Bronchial epithelial cell (primary cell): ENCODE data around the gene ACAA2. TPM values are rescaled to one million over a fixed set of nuclear protein-coding genes. Genes with fewer than 3 reads are reported as not detected.
"Not testable (repeated sequence)": the region's sequence is repeated elsewhere in the genome, so short reads cannot be mapped to it uniquely, and the experiment has no call there.

ENCODE experiments used
- DNase-seq: peaks from one replicate; pipeline ENCODE4 v3.0.0-alpha.2; 2010; ENCODE audit warnings: low read depth
- FAIRE-seq: peaks from 2 replicates; lab custom pipeline; 2011; peaks lifted over from hg19 to GRCh38; lab: Jason Lieb, UNC
- H3K27me3 ChIP-seq: 2 replicates; pipeline ENCODE4 v1.5.1; 2011; ENCODE audit warnings: low read length; ENCODE audit not compliant: control insufficient read depth, insufficient read depth
- H3K36me3 ChIP-seq: 2 replicates; pipeline ENCODE4 v1.5.1; 2011; ENCODE audit warnings: low read length; ENCODE audit not compliant: control insufficient read depth, insufficient read depth
- H3K4me3 ChIP-seq: 2 replicates; pipeline ENCODE4 v1.5.1; 2011; ENCODE audit warnings: mild to moderate bottlenecking, low read depth, low read length, control low read depth
- total RNA-seq: library from RNA; depleted of rRNA; stranded (reverse); fragments of >200 nt; gene quantifications from 2 replicates; pipeline ENCODE4 v1.2.1, GENCODE V29; 2014
- TF ChIP-seq, protein P1 (sequence below): IDR thresholded peaks from 2 replicates; pipeline ENCODE4 v1.5.1; 2011; ENCODE audit warnings: mild to moderate bottlenecking, moderate library complexity, low read length, control low read depth, inconsistent platforms; ENCODE audit not compliant: insufficient read depth, severe bottlenecking

Gene ACAA2
- total RNA-seq, 1 donor from 2014 or later = 10.3 TPM

DNA sequence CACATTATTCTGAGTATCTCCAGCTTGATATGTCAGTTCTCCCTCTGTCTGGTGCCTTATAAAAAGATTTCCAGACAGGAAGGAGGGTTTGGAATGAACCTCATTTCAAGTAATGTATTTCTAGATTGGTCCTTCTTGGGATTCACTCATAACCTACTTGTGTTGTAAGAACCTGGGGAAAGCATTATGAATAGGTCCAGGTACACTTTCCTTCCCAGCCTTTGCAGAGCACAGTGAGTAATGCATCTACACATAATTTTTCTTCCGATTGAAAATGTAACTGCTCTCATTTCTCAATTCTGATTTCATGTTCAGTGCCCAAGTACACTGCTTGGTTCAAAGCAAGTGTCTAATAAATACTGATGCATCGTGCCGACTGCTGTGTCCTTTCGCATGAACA is 25.0 kb upstream of the ACAA2 start:
- Histone ChIP-seq H3K27me3 (no peaks in the 10 kb centered on the region), H3K4me3 (no peak overlapping the region), H3K36me3 (no peaks in the 10 kb centered on the region)
- FAIRE-seq = no peak
- peak; percentile 72 for DNase-seq
- TF ChIP-seq, protein P1, sequence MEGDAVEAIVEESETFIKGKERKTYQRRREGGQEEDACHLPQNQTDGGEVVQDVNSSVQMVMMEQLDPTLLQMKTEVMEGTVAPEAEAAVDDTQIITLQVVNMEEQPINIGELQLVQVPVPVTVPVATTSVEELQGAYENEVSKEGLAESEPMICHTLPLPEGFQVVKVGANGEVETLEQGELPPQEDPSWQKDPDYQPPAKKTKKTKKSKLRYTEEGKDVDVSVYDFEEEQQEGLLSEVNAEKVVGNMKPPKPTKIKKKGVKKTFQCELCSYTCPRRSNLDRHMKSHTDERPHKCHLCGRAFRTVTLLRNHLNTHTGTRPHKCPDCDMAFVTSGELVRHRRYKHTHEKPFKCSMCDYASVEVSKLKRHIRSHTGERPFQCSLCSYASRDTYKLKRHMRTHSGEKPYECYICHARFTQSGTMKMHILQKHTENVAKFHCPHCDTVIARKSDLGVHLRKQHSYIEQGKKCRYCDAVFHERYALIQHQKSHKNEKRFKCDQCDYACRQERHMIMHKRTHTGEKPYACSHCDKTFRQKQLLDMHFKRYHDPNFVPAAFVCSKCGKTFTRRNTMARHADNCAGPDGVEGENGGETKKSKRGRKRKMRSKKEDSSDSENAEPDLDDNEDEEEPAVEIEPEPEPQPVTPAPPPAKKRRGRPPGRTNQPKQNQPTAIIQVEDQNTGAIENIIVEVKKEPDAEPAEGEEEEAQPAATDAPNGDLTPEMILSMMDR = no peak

DNA sequence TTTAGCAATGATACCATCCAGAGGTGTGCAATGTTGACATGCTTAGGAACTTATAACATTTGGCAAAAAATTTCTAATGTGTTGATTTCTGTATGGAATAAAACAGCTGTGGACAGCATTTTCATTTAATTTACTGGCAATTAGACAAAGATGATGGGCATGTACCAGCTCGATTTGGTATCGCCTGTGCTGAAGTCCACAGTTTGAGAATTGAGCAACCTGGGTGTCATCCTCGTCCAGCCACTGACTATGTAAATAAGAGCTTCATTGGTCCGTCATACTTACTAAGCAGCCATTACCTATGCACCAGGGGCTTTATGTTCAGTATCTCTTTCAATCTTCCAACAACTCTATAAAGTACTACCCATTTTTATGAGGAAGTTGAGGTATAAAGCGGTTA is 24.6 kb upstream of the ACAA2 start:
- no peaks in the 10 kb centered on the region for H3K27me3 ChIP-seq
- H3K4me3 ChIP-seq = no peak overlapping the region
- FAIRE-seq = no peak
- TF ChIP-seq, protein P1 = no peak
- DNase-seq = peak; percentile 95
- no peaks in the 10 kb centered on the region for H3K36me3 ChIP-seq

DNA sequence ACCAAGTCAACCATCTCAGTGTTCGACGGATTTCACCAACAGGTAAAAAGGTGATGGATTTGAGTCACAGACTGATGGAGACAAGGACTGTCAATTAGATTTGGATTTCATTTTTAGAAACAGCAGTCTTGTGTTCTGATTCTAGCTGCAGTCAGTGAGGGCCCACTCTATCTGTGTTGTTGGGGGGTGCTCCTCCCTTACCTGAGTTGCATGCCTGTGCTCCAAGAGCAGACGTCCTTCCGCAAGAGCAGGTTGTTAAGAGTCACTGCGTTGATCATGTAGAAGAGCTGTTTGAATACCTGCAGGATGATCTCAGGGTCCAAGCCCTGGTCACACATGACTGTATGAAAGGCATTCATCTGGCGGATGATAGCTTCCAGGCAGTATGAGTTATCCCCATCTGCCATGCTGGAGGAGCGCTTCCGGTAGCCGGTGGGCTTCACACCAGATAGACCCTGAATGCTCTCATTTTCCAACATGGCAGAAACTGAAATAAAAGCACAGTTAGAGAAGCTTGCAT is 24.0 kb upstream of the ACAA2 start:
- H3K36me3 ChIP-seq, H3K27me3 ChIP-seq, DNase-seq, H3K4me3 ChIP-seq: not testable (repeated sequence)
- peak; percentile 83 for FAIRE-seq

DNA sequence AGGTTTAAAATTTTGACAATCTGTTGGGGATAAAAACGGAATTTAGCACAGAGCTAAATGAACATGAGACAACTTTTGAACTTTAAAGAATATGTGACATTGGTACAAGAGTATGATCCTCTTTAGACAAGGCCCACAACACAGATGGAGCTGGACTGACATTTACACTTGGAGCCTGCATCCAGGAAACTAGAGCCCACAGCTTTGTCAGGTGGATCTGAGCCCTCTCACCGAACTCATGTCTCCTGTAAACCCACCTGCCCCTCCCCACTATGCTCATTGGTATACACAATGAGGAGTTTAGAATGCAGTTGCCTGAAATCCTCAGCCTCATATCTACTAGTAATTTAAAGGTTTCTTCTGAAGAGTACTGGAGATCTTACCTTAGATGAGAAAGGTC is 22.1 kb upstream of the ACAA2 start:
- TF ChIP-seq, protein P1 = no peak
- DNase-seq (no peak), FAIRE-seq (no peak)
- Histone ChIP-seq H3K36me3 (no peaks in the 10 kb centered on the region), H3K27me3 (no peaks in the 10 kb centered on the region), H3K4me3 (no peak overlapping the region)

DNA sequence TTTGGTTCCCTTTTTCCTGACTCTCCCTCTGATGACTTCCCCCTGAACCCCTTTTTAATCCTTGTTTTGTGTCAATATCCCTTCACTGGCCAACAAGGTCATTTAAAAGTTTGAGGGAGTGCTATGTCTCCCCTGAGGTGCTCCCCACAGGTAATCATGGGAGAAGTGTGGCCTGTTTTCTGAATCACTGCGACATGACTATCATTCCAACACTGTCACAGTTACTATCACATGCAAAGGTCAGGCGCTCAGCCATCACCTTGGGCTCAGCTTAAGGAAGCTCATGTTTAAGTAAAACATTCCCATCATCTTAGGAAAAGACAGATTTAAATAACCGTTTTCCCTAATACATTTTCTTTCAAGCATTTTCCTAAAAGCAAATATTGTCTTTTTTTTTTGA is 20.9 kb upstream of the ACAA2 start:
- TF ChIP-seq, protein P1 = no peak
- FAIRE-seq (no peak), DNase-seq (peak; percentile 36)
- Histone ChIP-seq H3K36me3 (no peaks in the 10 kb centered on the region), H3K27me3 (no peaks in the 10 kb centered on the region), H3K4me3 (no peak overlapping the region)

DNA sequence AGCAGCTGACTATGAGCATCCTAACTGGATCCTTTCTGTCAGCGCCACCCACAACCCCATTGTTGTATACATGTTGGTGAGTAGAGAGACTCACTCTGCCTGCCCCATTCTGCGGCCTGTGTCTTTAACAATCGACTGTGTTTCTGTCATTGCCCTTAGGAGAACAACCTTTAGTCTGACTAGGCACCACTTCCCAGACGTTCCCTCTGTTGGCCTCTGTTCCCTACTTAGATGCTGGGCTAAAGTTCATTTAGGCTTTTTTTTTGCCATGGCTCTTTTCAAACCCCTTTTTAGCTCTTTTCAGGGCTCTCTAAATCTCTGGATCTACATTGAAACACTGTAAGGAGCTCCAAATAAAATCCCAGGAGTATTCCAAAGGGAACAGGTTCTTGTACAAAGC is 20.5 kb upstream of the ACAA2 start:
- H3K4me3 ChIP-seq = no peak overlapping the region
- TF ChIP-seq, protein P1 = no peak
- FAIRE-seq = peak; percentile 13
- no peaks in the 10 kb centered on the region for H3K36me3 ChIP-seq
- no peaks in the 10 kb centered on the region for H3K27me3 ChIP-seq
- no peak for DNase-seq
